Spleen (tissue), 7 donors: ENCODE measurements around the gene DGKG.

ENCODE experiments used
- POLR2A ChIP-seq, 3 donors: fragments of 450-650 bp; IDR thresholded peaks; one replicate each; pipeline ENCODE4 v1.5.1; 2017; ENCODE audit warnings: antibody characterized with exemption in 3 of 3, mild to moderate bottlenecking in 1 of 3
- TF ChIP-seq, protein P1 (sequence below), 11 experiments: fragments of 200-600 bp in 7 of 11; fragments of 450-650 bp in 4 of 11; sonication (generic) in 4 of 11; IDR thresholded peaks in 8 of 11; conservative IDR thresholded peaks in 3 of 11; 1 replicate in 7 of 11; 2 replicates in 4 of 11; pipeline versions ENCODE4 v1.4.0 to v1.8.0; 2016 to 2021; ENCODE audit warnings: antibody characterized with exemption in 11 of 11, inconsistent platforms in 4 of 11, mild to moderate bottlenecking in 1 of 11
- donor health status: DM: no; HTN: no; CAD: no; lungs with moderate emphysema.
- donor health status: DM: no; HTN: no; CAD: no.
- donor health status: DM: no; HTN: no; CAD: no.

DNA sequence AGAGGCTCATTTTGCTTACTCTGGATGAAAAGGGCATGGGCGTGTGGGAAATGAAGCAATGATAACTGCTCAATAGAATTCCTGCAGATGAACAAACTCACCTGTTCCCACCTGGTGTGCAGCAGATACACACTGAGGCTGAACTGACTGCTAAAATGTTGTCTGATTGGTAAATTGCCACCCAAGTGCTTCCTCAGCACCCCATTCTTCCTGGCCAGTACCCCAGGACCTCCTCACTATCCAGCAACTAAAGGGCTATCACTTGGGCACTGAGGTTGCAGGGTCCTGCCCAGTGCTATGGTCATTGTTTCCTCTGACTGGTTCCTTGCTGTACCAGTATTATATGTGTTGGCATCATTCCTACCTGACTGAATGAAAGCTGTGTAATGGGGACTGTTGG, 38.0 kb upstream of the DGKG start:
- TF ChIP-seq, protein P1, sequence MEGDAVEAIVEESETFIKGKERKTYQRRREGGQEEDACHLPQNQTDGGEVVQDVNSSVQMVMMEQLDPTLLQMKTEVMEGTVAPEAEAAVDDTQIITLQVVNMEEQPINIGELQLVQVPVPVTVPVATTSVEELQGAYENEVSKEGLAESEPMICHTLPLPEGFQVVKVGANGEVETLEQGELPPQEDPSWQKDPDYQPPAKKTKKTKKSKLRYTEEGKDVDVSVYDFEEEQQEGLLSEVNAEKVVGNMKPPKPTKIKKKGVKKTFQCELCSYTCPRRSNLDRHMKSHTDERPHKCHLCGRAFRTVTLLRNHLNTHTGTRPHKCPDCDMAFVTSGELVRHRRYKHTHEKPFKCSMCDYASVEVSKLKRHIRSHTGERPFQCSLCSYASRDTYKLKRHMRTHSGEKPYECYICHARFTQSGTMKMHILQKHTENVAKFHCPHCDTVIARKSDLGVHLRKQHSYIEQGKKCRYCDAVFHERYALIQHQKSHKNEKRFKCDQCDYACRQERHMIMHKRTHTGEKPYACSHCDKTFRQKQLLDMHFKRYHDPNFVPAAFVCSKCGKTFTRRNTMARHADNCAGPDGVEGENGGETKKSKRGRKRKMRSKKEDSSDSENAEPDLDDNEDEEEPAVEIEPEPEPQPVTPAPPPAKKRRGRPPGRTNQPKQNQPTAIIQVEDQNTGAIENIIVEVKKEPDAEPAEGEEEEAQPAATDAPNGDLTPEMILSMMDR (IDR thresholded peaks at IDR 0.05 in 8 of 11, conservative IDR thresholded peaks at IDR 0.05 in 3 of 11), result no peak
- TF ChIP-seq POLR2A (IDR thresholded peaks at IDR 0.05), result no peak
